ENCODE data around the gene NOS3.

The NOS3 gene

GRCh38 chr7:150957133-150958020 is 33.4 kb upstream of the NOS3 start:
- no peak overlapping the region for H3K4me3 ChIP-seq (ENCODE audit: low read length)
- no peak for DNase-seq (ENCODE audit: low read depth)
- no peak for TF ChIP-seq CTCF (IDR thresholded peaks at IDR 0.05; ENCODE audit: insufficient read depth, low read depth, low read length, missing control alignments)

- no peak for DNase-seq (ENCODE audit: low read depth)
- H3K4me3 ChIP-seq (ENCODE audit: low read length), result no peak overlapping the region
- no peak for TF ChIP-seq CTCF (IDR thresholded peaks at IDR 0.05; ENCODE audit: insufficient read depth, low read depth, low read length, missing control alignments)
These were observed 32.7 kb upstream of the NOS3 start for GRCh38 chr7:150958062-150958552.

GRCh38 chr7:150958597-150958996 is 32.2 kb upstream of the NOS3 start:
- TF ChIP-seq CTCF (IDR thresholded peaks at IDR 0.05; ENCODE audit: insufficient read depth, low read depth, low read length, missing control alignments), result no peak
- DNase-seq (ENCODE audit: low read depth), result no peak
- H3K4me3 ChIP-seq (ENCODE audit: low read length), result no peak overlapping the region

- TF ChIP-seq CTCF (IDR thresholded peaks at IDR 0.05; ENCODE audit: insufficient read depth, low read depth, low read length, missing control alignments), result no peak
- no peak for DNase-seq (ENCODE audit: low read depth)
- no peak overlapping the region for H3K4me3 ChIP-seq (ENCODE audit: low read length)
These were observed 31.7 kb upstream of the NOS3 start for GRCh38 chr7:150959081-150959480.

- TF ChIP-seq CTCF (IDR thresholded peaks at IDR 0.05; ENCODE audit: insufficient read depth, low read depth, low read length, missing control alignments), result no peak
- no peak overlapping the region for H3K4me3 ChIP-seq (ENCODE audit: low read length)
- no peak for DNase-seq (ENCODE audit: low read depth)
These were observed 30.8 kb upstream of the NOS3 start for GRCh38 chr7:150959739-150960734.

GRCh38 chr7:150961510-150962289 is 29.1 kb upstream of the NOS3 start:
- no peak for DNase-seq (ENCODE audit: low read depth)
- no peak for TF ChIP-seq CTCF (IDR thresholded peaks at IDR 0.05; ENCODE audit: insufficient read depth, low read depth, low read length, missing control alignments)
- H3K4me3 ChIP-seq (ENCODE audit: low read length), result no peak overlapping the region
